Esophagus mucosa (tissue), 1 donor: ENCODE measurements around the gene GTPBP4. TPM values are rescaled to one million over a fixed set of nuclear protein-coding genes. Genes with fewer than 3 reads are reported as not detected.
"Not testable (repeated sequence)": the region's sequence is repeated elsewhere in the genome, so short reads cannot be mapped to it uniquely, and the experiment has no call there.

Experiments used
- ATAC-seq: fragments of 200-7000 bp; cut with Tn5 transposase; one replicate; pipeline ENCODE4 v1.9.1; 2020
- total RNA-seq: library from RNA; stranded (reverse); gene quantifications from one replicate; pipeline ENCODE4 v1.2.4, GENCODE V29; 2023
- donor health status: DM: yes; HTN: yes; CAD: no.

Gene GTPBP4
- total RNA-seq, 1 donor from 2014 or later: 29.6 TPM

GRCh38 chr10:992467-992866 is 4.2 kb downstream of the GTPBP4 start:
- ATAC-seq: no peak

- ATAC-seq: no peak
Measured at GRCh38 chr10:992871-993270, 4.6 kb downstream of the GTPBP4 start.

GRCh38 chr10:994836-995558 is 6.8 kb downstream of the GTPBP4 start:
- no peak for ATAC-seq

- no peak for ATAC-seq
Measured at GRCh38 chr10:995559-995926, 7.3 kb downstream of the GTPBP4 start.

GRCh38 chr10:996031-996430 is 7.8 kb downstream of the GTPBP4 start:
- no peak for ATAC-seq

GRCh38 chr10:997266-998022 is 9.2 kb downstream of the GTPBP4 start:
- no peak for ATAC-seq

- ATAC-seq: no peak
Measured at GRCh38 chr10:1002425-1003006, 14.3 kb downstream of the GTPBP4 start.

- peak; percentile 17 for ATAC-seq
Measured at GRCh38 chr10:1003884-1004670, 15.8 kb downstream of the GTPBP4 start.

GRCh38 chr10:1006573-1006972 is 18.3 kb downstream of the GTPBP4 start:
- ATAC-seq: no peak

GRCh38 chr10:1007583-1007982 is 19.3 kb downstream of the GTPBP4 start:
- ATAC-seq: no peak

- ATAC-seq: no peak
Measured at GRCh38 chr10:1009071-1009494, 20.8 kb downstream of the GTPBP4 start.

GRCh38 chr10:1009947-1010346 is 21.7 kb downstream of the GTPBP4 start:
- not testable (repeated sequence) for ATAC-seq

GRCh38 chr10:1010703-1011102 is 22.5 kb downstream of the GTPBP4 start:
- ATAC-seq: peak; percentile 48

- ATAC-seq: no peak
Measured at GRCh38 chr10:1011696-1012095, 23.5 kb downstream of the GTPBP4 start.

- ATAC-seq: no peak
Measured at GRCh38 chr10:1015688-1016087, 27.5 kb downstream of the GTPBP4 start.

GRCh38 chr10:1019362-1019761 is 31.1 kb downstream of the GTPBP4 start:
- no peak for ATAC-seq

- peak; percentile 40 for ATAC-seq
Measured at GRCh38 chr10:1020460-1020859, 32.2 kb downstream of the GTPBP4 start.

GRCh38 chr10:1020958-1021357 is 32.7 kb downstream of the GTPBP4 start:
- peak; percentile 29 for ATAC-seq

GRCh38 chr10:1022413-1022812 is 34.2 kb downstream of the GTPBP4 start:
- ATAC-seq: no peak

- peak; percentile 10 for ATAC-seq
Measured at GRCh38 chr10:1024103-1024502, 35.9 kb downstream of the GTPBP4 start.

GRCh38 chr10:1025683-1026082 is 37.4 kb downstream of the GTPBP4 start, which contains the start of gene IDI2:
TSS of gene IDI2 (minus strand) at chr10:1025859. CDS start at chr10:1024723, 1,136 bp downstream.
- no peak for ATAC-seq

GRCh38 chr10:1026578-1026977 is 38.3 kb downstream of the GTPBP4 start:
- no peak for ATAC-seq

GRCh38 chr10:1029838-1030237 is 41.6 kb downstream of the GTPBP4 start:
- ATAC-seq: no peak
